ENCODE results near the gene PPP2R1B.

DNA sequence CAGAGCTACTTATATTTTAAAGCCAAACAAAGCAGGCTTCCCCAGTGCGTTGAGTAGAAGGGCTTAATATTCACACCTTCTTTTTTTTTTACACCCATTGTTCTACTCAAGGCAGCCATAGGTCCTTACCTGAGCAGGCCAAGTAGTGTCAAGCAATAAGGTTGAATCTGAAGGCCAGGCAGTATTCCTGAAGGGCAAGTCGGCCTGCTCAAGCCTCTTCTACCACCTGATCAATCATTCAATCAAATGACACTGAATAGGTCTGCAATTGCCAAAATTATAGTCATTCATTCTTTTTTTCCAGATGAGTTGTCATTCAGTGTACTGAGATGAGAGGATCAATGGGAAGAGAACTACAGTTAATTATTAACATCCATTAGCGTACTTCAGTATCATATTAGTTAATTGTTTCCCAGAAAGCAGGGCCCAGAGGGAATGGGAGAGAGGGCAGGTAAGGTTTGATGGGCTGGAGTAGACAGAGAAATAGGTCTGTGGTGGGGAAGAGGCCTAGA is 11.9 kb upstream of the PPP2R1B start:
- TF ChIP-seq, protein P1, sequence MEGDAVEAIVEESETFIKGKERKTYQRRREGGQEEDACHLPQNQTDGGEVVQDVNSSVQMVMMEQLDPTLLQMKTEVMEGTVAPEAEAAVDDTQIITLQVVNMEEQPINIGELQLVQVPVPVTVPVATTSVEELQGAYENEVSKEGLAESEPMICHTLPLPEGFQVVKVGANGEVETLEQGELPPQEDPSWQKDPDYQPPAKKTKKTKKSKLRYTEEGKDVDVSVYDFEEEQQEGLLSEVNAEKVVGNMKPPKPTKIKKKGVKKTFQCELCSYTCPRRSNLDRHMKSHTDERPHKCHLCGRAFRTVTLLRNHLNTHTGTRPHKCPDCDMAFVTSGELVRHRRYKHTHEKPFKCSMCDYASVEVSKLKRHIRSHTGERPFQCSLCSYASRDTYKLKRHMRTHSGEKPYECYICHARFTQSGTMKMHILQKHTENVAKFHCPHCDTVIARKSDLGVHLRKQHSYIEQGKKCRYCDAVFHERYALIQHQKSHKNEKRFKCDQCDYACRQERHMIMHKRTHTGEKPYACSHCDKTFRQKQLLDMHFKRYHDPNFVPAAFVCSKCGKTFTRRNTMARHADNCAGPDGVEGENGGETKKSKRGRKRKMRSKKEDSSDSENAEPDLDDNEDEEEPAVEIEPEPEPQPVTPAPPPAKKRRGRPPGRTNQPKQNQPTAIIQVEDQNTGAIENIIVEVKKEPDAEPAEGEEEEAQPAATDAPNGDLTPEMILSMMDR (IDR thresholded peaks at IDR 0.05; ENCODE audit: extremely low read depth in 1 of 2, insufficient read depth in 1 of 2, low read depth in 1 of 2, low read length in 2 of 2): no peak
- TF ChIP-seq MYC (IDR thresholded peaks at IDR 0.05; ENCODE audit: low read depth, low read length): no peak
